Measurements from ENCODE around the gene NTSR1. TPM values are rescaled to one million over a fixed set of nuclear protein-coding genes. Genes with fewer than 3 reads are reported as not detected.

Gene NTSR1
- total RNA-seq, 1 donor from 2014 or later: 0.08 TPM

DNA sequence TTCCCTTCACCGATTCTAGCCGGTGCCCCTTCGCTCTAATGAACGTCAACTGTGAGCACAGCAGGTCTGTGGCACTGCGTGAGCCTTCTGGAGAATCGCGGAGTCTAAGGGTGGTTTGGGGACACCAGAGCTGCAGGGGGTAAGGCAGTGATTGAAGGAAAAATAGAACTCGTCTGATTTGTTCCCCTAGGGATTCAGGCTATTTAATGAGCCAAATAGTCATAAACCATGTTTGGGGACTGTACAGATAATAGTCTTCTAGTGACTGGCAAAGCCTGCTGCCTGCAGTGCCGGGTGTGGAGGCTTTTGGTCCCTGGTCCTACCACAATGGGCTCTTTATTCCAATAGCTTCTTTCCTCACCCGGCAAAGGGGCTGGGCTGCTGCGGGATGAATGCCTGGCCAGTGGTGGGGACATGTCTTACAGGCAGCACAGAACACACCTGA lies 11.1 kb upstream of the NTSR1 start:
- no peak overlapping the region for H3K4me3 ChIP-seq (ENCODE audit: low read depth, low read length)
- TF ChIP-seq, protein P1, sequence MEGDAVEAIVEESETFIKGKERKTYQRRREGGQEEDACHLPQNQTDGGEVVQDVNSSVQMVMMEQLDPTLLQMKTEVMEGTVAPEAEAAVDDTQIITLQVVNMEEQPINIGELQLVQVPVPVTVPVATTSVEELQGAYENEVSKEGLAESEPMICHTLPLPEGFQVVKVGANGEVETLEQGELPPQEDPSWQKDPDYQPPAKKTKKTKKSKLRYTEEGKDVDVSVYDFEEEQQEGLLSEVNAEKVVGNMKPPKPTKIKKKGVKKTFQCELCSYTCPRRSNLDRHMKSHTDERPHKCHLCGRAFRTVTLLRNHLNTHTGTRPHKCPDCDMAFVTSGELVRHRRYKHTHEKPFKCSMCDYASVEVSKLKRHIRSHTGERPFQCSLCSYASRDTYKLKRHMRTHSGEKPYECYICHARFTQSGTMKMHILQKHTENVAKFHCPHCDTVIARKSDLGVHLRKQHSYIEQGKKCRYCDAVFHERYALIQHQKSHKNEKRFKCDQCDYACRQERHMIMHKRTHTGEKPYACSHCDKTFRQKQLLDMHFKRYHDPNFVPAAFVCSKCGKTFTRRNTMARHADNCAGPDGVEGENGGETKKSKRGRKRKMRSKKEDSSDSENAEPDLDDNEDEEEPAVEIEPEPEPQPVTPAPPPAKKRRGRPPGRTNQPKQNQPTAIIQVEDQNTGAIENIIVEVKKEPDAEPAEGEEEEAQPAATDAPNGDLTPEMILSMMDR (IDR thresholded peaks at IDR 0.05; ENCODE audit: insufficient read depth, low read length, poor library complexity, severe bottlenecking): no peak
- no peak for DNase-seq (ENCODE audit: low read depth)
- H3K36me3 ChIP-seq (ENCODE audit: control insufficient read depth, insufficient read depth, low read length): no peaks in the 10 kb centered on the region
- H3K27me3 ChIP-seq (ENCODE audit: control insufficient read depth, insufficient read depth, low read length): peaks cover 45% of the 10 kb centered on the region

DNA sequence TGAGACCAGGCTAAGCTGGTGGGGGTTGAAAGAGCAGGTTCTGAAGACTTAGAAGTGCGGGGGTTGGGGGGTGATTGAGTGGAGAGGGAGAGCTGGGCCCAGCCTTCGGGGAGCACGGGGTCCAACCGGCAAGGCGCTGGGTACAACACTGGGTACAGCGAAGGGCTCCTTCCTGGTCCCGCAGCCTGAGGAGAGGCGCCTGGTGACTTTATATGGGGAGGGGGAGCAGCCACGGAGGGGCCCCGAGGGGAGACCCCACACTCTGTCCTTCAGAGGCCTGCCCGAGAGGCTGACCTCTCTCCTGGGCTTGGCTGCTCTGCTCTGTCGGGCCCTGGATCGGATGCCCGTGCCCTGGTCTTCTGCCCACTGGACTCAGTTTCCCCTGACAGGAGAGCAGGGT lies 10.4 kb upstream of the NTSR1 start:
- Histone ChIP-seq H3K4me3 (ENCODE audit: low read depth, low read length) (no peak overlapping the region), H3K36me3 (ENCODE audit: control insufficient read depth, insufficient read depth, low read length) (no peaks in the 10 kb centered on the region), H3K27me3 (ENCODE audit: control insufficient read depth, insufficient read depth, low read length) (peaks cover 39% of the 10 kb centered on the region)
- no peak for DNase-seq (ENCODE audit: low read depth)
- TF ChIP-seq, protein P1 (IDR thresholded peaks at IDR 0.05; ENCODE audit: insufficient read depth, low read length, poor library complexity, severe bottlenecking): no peak

DNA sequence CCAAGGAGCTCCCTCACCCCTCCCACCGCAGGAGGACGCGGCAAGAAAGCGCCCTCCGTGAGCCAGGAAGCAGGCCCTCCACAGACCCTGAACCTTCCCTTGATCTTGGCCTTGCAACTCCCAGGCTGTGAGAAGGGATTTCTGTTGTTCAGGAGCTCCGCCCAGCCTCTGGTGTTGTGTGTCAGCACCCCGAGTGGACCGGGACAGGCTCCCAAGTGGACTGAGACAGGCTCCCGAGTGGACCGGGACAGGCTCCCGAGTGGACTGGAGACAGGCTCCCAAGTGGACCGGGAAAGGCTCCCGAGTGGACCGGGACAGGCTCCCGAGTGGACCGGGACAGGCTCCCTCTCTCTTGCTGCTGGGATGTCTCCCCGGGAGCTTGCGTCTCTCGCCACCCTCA lies 9.3 kb upstream of the NTSR1 start:
- H3K36me3 ChIP-seq (ENCODE audit: control insufficient read depth, insufficient read depth, low read length): no peaks in the 10 kb centered on the region
- H3K27me3 ChIP-seq (ENCODE audit: control insufficient read depth, insufficient read depth, low read length): peaks cover 36% of the 10 kb centered on the region
- H3K4me3 ChIP-seq (ENCODE audit: low read depth, low read length): no peak overlapping the region
- TF ChIP-seq, protein P1 (IDR thresholded peaks at IDR 0.05; ENCODE audit: insufficient read depth, low read length, poor library complexity, severe bottlenecking): no peak
- no peak for DNase-seq (ENCODE audit: low read depth)

DNA sequence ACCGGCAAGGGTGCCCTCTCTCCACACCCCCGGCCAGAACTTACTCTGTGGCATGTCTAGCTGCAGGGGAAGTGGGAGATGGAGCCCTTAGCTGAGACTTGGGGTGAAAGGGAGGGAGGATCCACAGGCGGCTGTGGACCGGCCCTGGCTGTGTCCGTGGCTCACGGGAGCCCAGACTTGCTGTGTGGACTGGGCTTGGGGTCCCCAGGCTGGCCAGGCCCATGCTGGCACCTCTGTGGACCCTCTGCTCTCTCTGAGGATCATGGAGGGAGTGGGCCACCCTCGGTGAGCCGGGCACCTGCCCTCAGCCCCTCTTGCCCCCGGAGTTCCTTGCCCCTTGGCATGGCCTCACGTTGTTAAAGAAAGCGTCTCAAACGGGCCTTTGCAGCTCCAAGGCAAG lies 8.9 kb upstream of the NTSR1 start:
- Histone ChIP-seq H3K4me3 (ENCODE audit: low read depth, low read length) (no peak overlapping the region), H3K27me3 (ENCODE audit: control insufficient read depth, insufficient read depth, low read length) (peaks cover 36% of the 10 kb centered on the region), H3K36me3 (ENCODE audit: control insufficient read depth, insufficient read depth, low read length) (no peaks in the 10 kb centered on the region)
- no peak for DNase-seq (ENCODE audit: low read depth)
- TF ChIP-seq, protein P1 (IDR thresholded peaks at IDR 0.05; ENCODE audit: insufficient read depth, low read length, poor library complexity, severe bottlenecking): no peak

DNA sequence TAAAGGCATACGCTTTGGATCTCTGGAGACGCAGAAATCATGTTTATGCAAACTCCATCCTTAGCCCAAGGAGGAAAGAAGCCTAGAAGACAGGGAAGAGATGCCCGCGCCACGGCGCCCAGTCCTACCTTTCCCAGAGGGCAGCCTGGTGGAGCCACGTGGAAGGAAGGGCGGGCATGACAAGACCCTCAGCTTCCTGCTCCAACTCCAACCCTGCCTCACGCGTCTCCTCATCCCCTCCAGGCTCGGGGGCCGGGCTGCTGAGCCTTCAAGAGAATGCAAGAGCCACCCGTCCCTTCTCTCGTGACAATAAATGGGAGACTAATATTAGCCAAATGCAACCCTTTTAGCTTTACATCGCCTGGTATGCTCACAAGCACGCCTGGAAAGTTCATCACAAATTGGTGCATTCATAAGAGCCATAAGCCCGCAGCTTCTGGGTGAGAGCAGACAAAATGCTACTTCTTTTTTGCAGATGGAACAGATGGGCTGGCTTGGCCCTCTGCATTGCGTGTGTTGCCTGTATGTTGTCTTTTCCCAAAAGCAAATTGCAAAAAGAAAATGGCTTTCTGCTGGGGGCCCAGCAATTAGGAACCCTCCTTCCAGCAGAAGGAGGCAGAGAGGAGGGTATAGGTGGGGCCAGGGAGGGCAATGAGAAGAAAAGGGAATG lies 8.2 kb upstream of the NTSR1 start:
- DNase-seq (ENCODE audit: low read depth): no peak
- Histone ChIP-seq H3K27me3 (ENCODE audit: control insufficient read depth, insufficient read depth, low read length) (peaks cover 32% of the 10 kb centered on the region), H3K36me3 (ENCODE audit: control insufficient read depth, insufficient read depth, low read length) (no peaks in the 10 kb centered on the region), H3K4me3 (ENCODE audit: low read depth, low read length) (no peak overlapping the region)
- TF ChIP-seq, protein P1 (IDR thresholded peaks at IDR 0.05; ENCODE audit: insufficient read depth, low read length, poor library complexity, severe bottlenecking): no peak

Data from kidney epithelial cell (primary cell).